ENCODE results near the gene HERC2. TPM values are rescaled to one million over a fixed set of nuclear protein-coding genes. Genes with fewer than 3 reads are reported as not detected.

The HERC2 gene
- total and polyA plus RNA-seq, 8 donors = 7.9 to 437 (median 72.7) TPM

GRCh38 chr15:28107111-28107903 lies 214.7 kb downstream of the HERC2 start:
- TF ChIP-seq POLR2AphosphoS5 (IDR thresholded peaks at IDR 0.05) (no peak), POLR2A (IDR thresholded peaks at IDR 0.05) (no peak), EP300 (IDR thresholded peaks at IDR 0.05) (no peak)
- TF ChIP-seq, protein P1, sequence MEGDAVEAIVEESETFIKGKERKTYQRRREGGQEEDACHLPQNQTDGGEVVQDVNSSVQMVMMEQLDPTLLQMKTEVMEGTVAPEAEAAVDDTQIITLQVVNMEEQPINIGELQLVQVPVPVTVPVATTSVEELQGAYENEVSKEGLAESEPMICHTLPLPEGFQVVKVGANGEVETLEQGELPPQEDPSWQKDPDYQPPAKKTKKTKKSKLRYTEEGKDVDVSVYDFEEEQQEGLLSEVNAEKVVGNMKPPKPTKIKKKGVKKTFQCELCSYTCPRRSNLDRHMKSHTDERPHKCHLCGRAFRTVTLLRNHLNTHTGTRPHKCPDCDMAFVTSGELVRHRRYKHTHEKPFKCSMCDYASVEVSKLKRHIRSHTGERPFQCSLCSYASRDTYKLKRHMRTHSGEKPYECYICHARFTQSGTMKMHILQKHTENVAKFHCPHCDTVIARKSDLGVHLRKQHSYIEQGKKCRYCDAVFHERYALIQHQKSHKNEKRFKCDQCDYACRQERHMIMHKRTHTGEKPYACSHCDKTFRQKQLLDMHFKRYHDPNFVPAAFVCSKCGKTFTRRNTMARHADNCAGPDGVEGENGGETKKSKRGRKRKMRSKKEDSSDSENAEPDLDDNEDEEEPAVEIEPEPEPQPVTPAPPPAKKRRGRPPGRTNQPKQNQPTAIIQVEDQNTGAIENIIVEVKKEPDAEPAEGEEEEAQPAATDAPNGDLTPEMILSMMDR (IDR thresholded peaks at IDR 0.05) = no peak
- Histone ChIP-seq H3K9me3 (no peaks in the 10 kb centered on the region), H3K27ac (no peak overlapping the region), H3K4me1 (peaks cover 13 to 19% (median 17%) of the 10 kb centered on the region in 4 donors), H3K36me3 (peaks cover 11 to 19% (median 14%) of the 10 kb centered on the region in 4 donors), H3K27me3 (peaks cover 0 to 53% (median 18%) of the 10 kb centered on the region in 3 donors), H3K4me3 (peak overlapping the region; percentile 51 to 61 (median 58))
- 3 to 8% (median 5%) methylated on average over 34 to 63 of the region's 63 CpGs for WGBS, 5 donors
- intact Hi-C loops (cut with DNase I; ENCODE audit: low total_unique reads) = no loop called here
- DNase-seq = peak in 1 of 2 donors; percentile 49

DNA sequence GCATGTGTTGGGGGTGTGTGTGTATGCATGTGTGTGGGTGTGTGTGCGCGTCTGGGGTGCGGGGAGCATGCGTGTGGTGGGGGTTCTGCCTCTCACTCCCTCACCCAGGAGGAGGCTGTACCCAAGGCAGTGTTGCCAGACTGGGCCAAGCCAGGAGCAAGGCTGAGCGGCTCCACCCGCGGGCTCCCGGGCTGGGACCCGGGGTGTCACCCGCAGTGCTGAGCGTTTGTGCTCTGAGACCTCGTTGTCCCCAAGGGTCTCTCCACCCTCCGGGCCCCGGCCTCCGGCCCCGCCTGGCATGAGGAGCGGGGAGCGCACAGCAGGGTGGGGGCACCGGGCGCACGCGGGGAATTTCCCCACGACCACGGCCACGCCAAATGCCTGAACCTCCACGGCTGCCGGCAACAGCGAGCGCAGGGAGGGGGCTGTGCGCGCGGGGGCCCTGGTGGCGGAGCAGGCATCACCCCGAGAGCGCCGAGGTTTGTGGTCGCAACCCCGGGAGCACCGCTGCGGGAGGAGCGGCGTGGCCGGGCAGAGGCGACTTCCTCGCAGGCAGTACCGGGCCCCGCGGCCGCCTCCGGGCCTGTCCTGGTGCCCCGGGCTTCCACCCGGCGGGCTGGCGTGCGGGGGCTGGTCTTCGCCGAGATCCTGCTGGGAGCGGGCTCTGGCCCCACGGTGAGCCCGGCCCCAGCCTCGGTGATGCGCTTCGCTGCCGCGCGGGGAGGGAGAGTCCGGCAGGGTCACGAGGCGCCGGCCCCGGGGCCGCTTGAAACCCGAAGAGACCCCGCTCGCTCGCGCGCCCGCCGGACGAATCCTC lies 215.5 kb downstream of the HERC2 start:
- no peak overlapping the region for H3K27ac ChIP-seq
- 4 to 24% (median 5%) methylated on average over 10 to 81 of the region's 81 CpGs for WGBS, 5 donors

DNA sequence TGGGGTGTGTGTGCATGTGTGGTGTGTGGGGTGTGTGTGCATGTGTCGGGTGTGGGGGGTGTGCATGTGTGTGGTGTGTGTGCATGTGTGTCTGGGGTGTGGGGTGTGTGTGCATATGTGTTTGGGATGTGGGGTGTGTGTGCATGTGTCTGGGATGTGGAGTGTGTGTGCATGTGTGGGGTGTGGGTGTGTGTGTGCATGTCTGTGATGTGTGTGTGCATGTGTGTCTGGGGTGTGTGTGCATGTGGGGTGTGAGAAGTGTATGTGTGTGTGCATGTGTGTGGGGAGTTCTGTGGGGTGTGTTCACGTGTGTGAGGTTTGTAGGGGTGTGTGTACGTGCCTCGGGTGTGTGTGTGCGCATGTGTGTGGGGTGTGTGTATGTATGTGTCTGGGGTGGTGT lies 216.2 kb downstream of the HERC2 start:
- Histone ChIP-seq H3K9me3 (no peaks in the 10 kb centered on the region), H3K4me1 (peaks cover 13 to 19% (median 17%) of the 10 kb centered on the region in 4 donors), H3K36me3 (peaks cover 0 to 4% (median 0%) of the 10 kb centered on the region in 4 donors), H3K27ac (no peak overlapping the region), H3K4me3 (no peak overlapping the region), H3K27me3 (peaks cover 0 to 68% (median 18%) of the 10 kb centered on the region in 3 donors)
- WGBS, 5 donors = 84 to 94% (median 89%) methylated on average over 5 of the region's 5 CpGs
- no peak for DNase-seq
- intact Hi-C loops (cut with DNase I; ENCODE audit: low total_unique reads) = no loop called here
- TF ChIP-seq POLR2AphosphoS5 (IDR thresholded peaks at IDR 0.05) = no peak
- TF ChIP-seq EP300 (IDR thresholded peaks at IDR 0.05) = no peak

More for the DNA sequence above, 215.5 kb downstream of the HERC2 start:
- no peak for TF ChIP-seq EP300 (IDR thresholded peaks at IDR 0.05)
- no peak for TF ChIP-seq POLR2A (IDR thresholded peaks at IDR 0.05)
- TF ChIP-seq POLR2AphosphoS5 (IDR thresholded peaks at IDR 0.05) = no peak
- TF ChIP-seq, protein P1 (IDR thresholded peaks at IDR 0.05) = no peak
- peaks cover 3 to 11% (median 6%) of the 10 kb centered on the region in 4 donors for H3K36me3 ChIP-seq
- H3K27me3 ChIP-seq = peaks cover 0 to 61% (median 18%) of the 10 kb centered on the region in 3 donors
- H3K4me3 ChIP-seq = peak overlapping the region; percentile 51 to 61 (median 58)
- intact Hi-C loops (cut with DNase I; ENCODE audit: low total_unique reads) = no loop called here
- peak in 1 of 2 donors; percentile 47 for DNase-seq
- H3K9me3 ChIP-seq = no peaks in the 10 kb centered on the region
- peaks cover 13 to 19% (median 17%) of the 10 kb centered on the region in 4 donors for H3K4me1 ChIP-seq

DNA sequence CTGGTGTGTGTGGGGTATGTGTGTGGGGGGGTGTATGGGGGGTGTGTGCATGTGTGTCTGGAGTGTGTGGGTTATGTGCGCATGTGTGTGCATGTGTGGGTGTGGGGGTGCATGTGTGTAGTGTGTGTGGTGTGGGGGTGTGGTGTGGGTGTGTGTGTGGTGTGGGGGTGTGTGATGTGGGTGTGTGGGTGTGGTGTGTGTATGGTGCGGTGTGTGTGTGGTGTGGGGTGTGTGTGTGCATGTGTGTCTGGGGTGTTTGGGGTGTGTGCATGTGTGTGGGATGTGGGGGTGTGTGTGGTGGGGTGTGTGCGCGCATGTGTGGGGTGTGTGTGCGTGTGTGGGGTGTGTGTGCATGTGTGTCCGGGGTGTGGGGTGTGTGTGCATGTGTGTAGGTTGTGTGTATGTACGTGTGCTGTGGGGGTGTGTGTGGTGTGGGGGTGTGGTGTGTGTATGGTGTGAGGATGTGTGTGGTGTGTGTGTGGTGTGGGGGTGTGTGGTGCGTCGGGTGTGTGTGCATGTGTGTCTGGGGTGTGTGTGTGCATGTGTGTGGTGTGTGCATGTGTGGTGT lies 216.7 kb downstream of the HERC2 start:
- Histone ChIP-seq H3K27ac (no peak overlapping the region), H3K9me3 (no peaks in the 10 kb centered on the region), H3K4me1 (peaks cover 13 to 19% (median 17%) of the 10 kb centered on the region in 4 donors), H3K4me3 (no peak overlapping the region), H3K36me3 (no peaks in the 10 kb centered on the region), H3K27me3 (peaks cover 0 to 73% (median 18%) of the 10 kb centered on the region in 3 donors)
- TF ChIP-seq POLR2AphosphoS5 (IDR thresholded peaks at IDR 0.05) = no peak
- no peak for TF ChIP-seq POLR2A (IDR thresholded peaks at IDR 0.05)
- no peak for TF ChIP-seq EP300 (IDR thresholded peaks at IDR 0.05)
- TF ChIP-seq, protein P1 (IDR thresholded peaks at IDR 0.05) = no peak
- DNase-seq = no peak
- 91 to 96% (median 94%) methylated on average over 8 to 9 of the region's 9 CpGs for WGBS, 5 donors
- intact Hi-C loops (cut with DNase I; ENCODE audit: low total_unique reads) = no loop called here

All from stomach (tissue), 9 donors.